KMS-11 (cell line): ENCODE data around the gene UMODL1.

ENCODE experiments used
- H2AFZ ChIP-seq: fragments of 200-600 bp; sonication (generic); 2 replicates; pipeline ENCODE4 v1.6.1; 2016; ENCODE audit warnings: antibody characterized with exemption, mixed run types, low read depth
- H3K27ac ChIP-seq: fragments of 200-600 bp; sonication (generic); 2 replicates; pipeline ENCODE4 v1.6.1; 2016; ENCODE audit warnings: mild to moderate bottlenecking, mixed run types
- H3K27me3 ChIP-seq: fragments of 200-600 bp; sonication (generic); 2 replicates; pipeline ENCODE4 v1.6.1; 2017; ENCODE audit warnings: mild to moderate bottlenecking, low read depth, mixed run types, moderate library complexity; ENCODE audit not compliant: insufficient read depth
- H3K36me3 ChIP-seq: fragments of 200-600 bp; sonication (generic); 2 replicates; pipeline ENCODE4 v1.6.1; 2017; ENCODE audit warnings: mild to moderate bottlenecking, mixed run types; ENCODE audit not compliant: insufficient read depth
- H3K4me1 ChIP-seq: fragments of 200-600 bp; sonication (generic); 2 replicates; pipeline ENCODE4 v1.6.1; 2016; ENCODE audit warnings: mild to moderate bottlenecking, low read depth, mixed run types; ENCODE audit not compliant: poor library complexity, severe bottlenecking
- H3K4me2 ChIP-seq: fragments of 200-600 bp; sonication (generic); 2 replicates; pipeline ENCODE4 v1.7.0; 2016; ENCODE audit warnings: mild to moderate bottlenecking, mixed run types
- H3K4me3 ChIP-seq: fragments of 200-600 bp; sonication (generic); IDR thresholded peaks from 2 replicates; pipeline ENCODE4 v1.6.1; 2017; ENCODE audit warnings: low read depth, low read length, mixed read lengths; ENCODE audit not compliant: insufficient read depth
- H3K79me2 ChIP-seq: fragments of 200-600 bp; sonication (generic); 2 replicates; pipeline ENCODE4 v1.6.1; 2016; ENCODE audit warnings: low read depth, mixed run types; ENCODE audit not compliant: insufficient read depth
- H3K9ac ChIP-seq: fragments of 200-600 bp; sonication (generic); 2 replicates; pipeline ENCODE4 v1.6.1; 2016; ENCODE audit warnings: mild to moderate bottlenecking, mixed run types
- H4K20me1 ChIP-seq: fragments of 200-600 bp; sonication (generic); 2 replicates; pipeline ENCODE4 v1.6.1; 2016; ENCODE audit warnings: mild to moderate bottlenecking, mixed run types; ENCODE audit not compliant: insufficient read depth
- CTCF ChIP-seq: fragments of 200-600 bp; sonication (generic); conservative IDR thresholded peaks from 2 replicates; pipeline ENCODE4 v1.6.1; 2017; ENCODE audit warnings: low read depth, mild to moderate bottlenecking, antibody characterized with exemption, low read length, moderate library complexity, mixed read lengths

The UMODL1 gene

GRCh38 chr21:42105476-42106315 lies 34.6 kb downstream of the UMODL1 start:
- H3K4me2 ChIP-seq: no peak overlapping the region
- no peaks in the 10 kb centered on the region for H4K20me1 ChIP-seq
- no peak overlapping the region for H3K9ac ChIP-seq
- H3K4me3 ChIP-seq: no peak overlapping the region
- H2AFZ ChIP-seq: no peak overlapping the region
- H3K27ac ChIP-seq: no peak overlapping the region
- peaks cover 12% of the 10 kb centered on the region for H3K4me1 ChIP-seq
- no peaks in the 10 kb centered on the region for H3K79me2 ChIP-seq
- H3K27me3 ChIP-seq: no peaks in the 10 kb centered on the region; the same call in none of the 2 replicates
- H3K36me3 ChIP-seq: no peaks in the 10 kb centered on the region
- no peak for TF ChIP-seq CTCF

- Histone ChIP-seq H3K4me3 (no peak overlapping the region), H3K27me3 (no peaks in the 10 kb centered on the region; the same call in none of the 2 replicates), H3K9ac (no peak overlapping the region), H3K79me2 (no peaks in the 10 kb centered on the region), H3K4me1 (peaks cover 12% of the 10 kb centered on the region), H3K36me3 (no peaks in the 10 kb centered on the region), H3K4me2 (no peak overlapping the region), H3K27ac (no peak overlapping the region), H2AFZ (no peak overlapping the region), H4K20me1 (no peaks in the 10 kb centered on the region)
- no peak for TF ChIP-seq CTCF
These were observed 35.3 kb downstream of the UMODL1 start for GRCh38 chr21:42106425-42106824.

GRCh38 chr21:42107177-42107880 lies 36.2 kb downstream of the UMODL1 start:
- no peak for TF ChIP-seq CTCF
- Histone ChIP-seq H3K4me3 (no peak overlapping the region), H3K4me1 (peaks cover 10% of the 10 kb centered on the region), H3K27me3 (no peaks in the 10 kb centered on the region; the same call in none of the 2 replicates), H3K27ac (no peak overlapping the region), H2AFZ (peak overlapping the region; percentile 66), H3K4me2 (peak overlapping the region; percentile 49; the same call in 1 of the 2 replicates), H3K36me3 (no peaks in the 10 kb centered on the region), H3K9ac (peak overlapping the region; percentile 4; the same call in 1 of the 2 replicates), H4K20me1 (no peaks in the 10 kb centered on the region), H3K79me2 (no peaks in the 10 kb centered on the region)

- Histone ChIP-seq H3K27me3 (no peaks in the 10 kb centered on the region), H2AFZ (peak overlapping the region; percentile 66), H3K27ac (peak overlapping the region; percentile 18; the same call in 1 of the 2 replicates), H3K79me2 (no peaks in the 10 kb centered on the region), H3K36me3 (no peaks in the 10 kb centered on the region), H4K20me1 (no peaks in the 10 kb centered on the region), H3K4me3 (no peak overlapping the region), H3K9ac (peak overlapping the region; percentile 4; the same call in 1 of the 2 replicates), H3K4me1 (peaks cover 8% of the 10 kb centered on the region), H3K4me2 (peak overlapping the region; percentile 49)
- TF ChIP-seq CTCF: peak; percentile 61
These were observed 36.9 kb downstream of the UMODL1 start for GRCh38 chr21:42107881-42108553.
